ENCODE results near the gene XPNPEP2. TPM values are rescaled to one million over a fixed set of nuclear protein-coding genes. Genes with fewer than 3 reads are reported as not detected.
A peak's percentile ranks its signal among the peaks of the same experiment; 100 is the strongest.

The XPNPEP2 gene
- total and polyA plus RNA-seq, 9 of the 15 experiments (the other 6 are each of a cell fraction or from before 2014, with no cell fraction given): 0.03 to 0.19 (median 0.09) TPM; not detected in 5

GRCh38 chrX:129759576-129760061 is 20.8 kb downstream of the XPNPEP2 start:
- in situ Hi-C loops (cut with MboI): no loop called here
- Histone ChIP-seq H3K4me1 (replicated peaks in 1 of 2; ENCODE audit: control insufficient read depth in 2 of 2, insufficient read depth in 2 of 2, low read length in 2 of 2) (peaks cover 12 to 17% of the 10 kb centered on the region in 2 experiments; a peak in 4 of 5 replicates), H2AFZ (ENCODE audit: low read depth, low read length) (peak overlapping the region; percentile 93), H3K79me2 (ENCODE audit: control insufficient read depth, insufficient read depth, low read length) (no peaks in the 10 kb centered on the region), H3K9ac (ENCODE audit: insufficient read depth in 1 of 2, low read depth in 2 of 2, low read length in 2 of 2) (peak overlapping the region in 1 of 2 experiments; percentile 13; a peak in 1 of 4 replicates), H3K9me3 (replicated peaks; ENCODE audit: control insufficient read depth, insufficient read depth, low read depth, low read length) (no peaks in the 10 kb centered on the region), H3K36me3 (ENCODE audit: control insufficient read depth, insufficient read depth, low read length) (no peaks in the 10 kb centered on the region), H3K4me3 (no peak overlapping the region), H3K4me2 (ENCODE audit: insufficient read depth, low read length) (peak overlapping the region; percentile 52), H4K20me1 (replicated peaks; ENCODE audit: control insufficient read depth, insufficient read depth, low read length) (no peaks in the 10 kb centered on the region), H3K27me3 (ENCODE audit: control insufficient read depth in 2 of 2, insufficient read depth in 2 of 2, low read length in 2 of 2) (no peaks in the 10 kb centered on the region), H3K27ac (ENCODE audit: extremely low read depth, low read depth, low read length) (peak overlapping the region; percentile 30; the same call in 1 of the 3 replicates), H3K9me1 (ENCODE audit: control insufficient read depth, insufficient read depth, low read length) (peaks cover 2% of the 10 kb centered on the region)
- WGBS (ENCODE audit: insufficient coverage, low coverage, missing lambda C conversion rate): 45% methylated on average over 8 of the region's 14 CpGs
- no TSS peak for BruUV-seq (replicated peaks)
- peak; percentile 87 for ATAC-seq
- ChIA-PET POLR2A (interaction anchor here (0.9 to 1.7 kb wide), 2 partner anchors 17 to 56 kb away, joined by 3 to 4 read pairs; no protein-coding TSS in a partner anchor), CTCF (ENCODE audit: low intra/inter-chr PET ratio) (no interaction called here)
- peak; percentile 75 for FAIRE-seq
- DNase-seq (ENCODE audit: extremely low read depth in 1 of 4, low spot score in 3 of 4): peak in 3 of 4 experiments; percentile 18 to 62 (median 38)
- intact Hi-C loops (cut with micrococcal nuclease): loop anchor here (2.0 to 10.0 kb wide), 3 partner anchors 63 to 303 kb away; partner anchors contain the start of gene UTP14A
- no peak for TF ChIP-seq NELFE (IDR thresholded peaks at IDR 0.05; ENCODE audit: insufficient read depth, insufficient read length)
- peak; percentile 52; the same call in 1 of the 2 replicates for TF ChIP-seq REST (IDR thresholded peaks at IDR 0.05; ENCODE audit: borderline replicate concordance)
- TF ChIP-seq REST (CRISPR knock-in tag; IDR thresholded peaks at IDR 0.05; ENCODE audit: low read depth): no peak
- TF ChIP-seq ZNF766 (CRISPR knock-in tag; conservative IDR thresholded peaks at IDR 0.05): 0 out of 2 replicates have a peak, but pooled peaks have one; percentile 41
- TF ChIP-seq SRF (CRISPR knock-in tag; IDR thresholded peaks at IDR 0.05): no peak
- TF ChIP-seq CCAR2 (IDR thresholded peaks at IDR 0.05; ENCODE audit: low read depth, low read length): no peak
- peak; percentile 97 for TF ChIP-seq C11orf30 (IDR thresholded peaks at IDR 0.05; ENCODE audit: low read depth)
- no peak for TF ChIP-seq CBX1 (IDR thresholded peaks at IDR 0.05; ENCODE audit: low read depth)
- TF ChIP-seq PRMT5 (CRISPR knock-in tag; IDR thresholded peaks at IDR 0.05): no peak
- peak; percentile 8 for TF ChIP-seq MEIS2 (IDR thresholded peaks at IDR 0.05; ENCODE audit: partially characterized antibody)
- TF ChIP-seq ZNF79 (CRISPR knock-in tag; IDR thresholded peaks at IDR 0.05; ENCODE audit: low read depth): no peak
- peak; percentile 97 for TF ChIP-seq ZNF316 (IDR thresholded peaks at IDR 0.05)
- TF ChIP-seq RNF2 (IDR thresholded peaks at IDR 0.05): no peak
- TF ChIP-seq L3MBTL2 (IDR thresholded peaks at IDR 0.05): no peak
- no peak for TF ChIP-seq EP400 (IDR thresholded peaks at IDR 0.05)
- 0 out of 2 replicates have a peak, but pooled peaks have one; percentile 39 for TF ChIP-seq NFE2 (IDR thresholded peaks at IDR 0.05; ENCODE audit: low read depth)
- TF ChIP-seq ZNF668 (CRISPR knock-in tag; IDR thresholded peaks at IDR 0.05): no peak
- TF ChIP-seq RBM15 (IDR thresholded peaks at IDR 0.05; ENCODE audit: insufficient read depth, low read length): no peak

Measured in K562 (cell line).